ENCODE results near the gene SEMA3C.

GRCh38 chr7:80950550-80950967 is 31.7 kb upstream of the SEMA3C start:
- no peak for TF ChIP-seq CTCF (conservative IDR thresholded peaks at IDR 0.05; ENCODE audit: low read length)
- no peak for TF ChIP-seq EZH2phosphoT487 (IDR thresholded peaks at IDR 0.05; ENCODE audit: borderline replicate concordance)

Measured in Loucy (cell line).